CD14-positive monocyte (primary cell): ENCODE results near the gene SLC25A30. TPM values are rescaled to one million over a fixed set of nuclear protein-coding genes. Genes with fewer than 3 reads are reported as not detected.
A peak's percentile ranks its signal among the peaks of the same experiment; 100 is the strongest.

Experiments
- DNase-seq, 3 donors: peaks; one replicate each; pipeline ENCODE4 v3.0.0-alpha.2; 2011 to 2022
- H2AFZ ChIP-seq: 2 replicates; pipeline ENCODE4 v1.6.0; 2012; ENCODE audit warnings: mild to moderate bottlenecking, low read depth, low read length, inconsistent platforms; ENCODE audit not compliant: insufficient read depth, poor library complexity, severe bottlenecking
- H3K27ac ChIP-seq, 2 donors: 1 replicate in 1 of 2; 2 replicates in 1 of 2; pipeline ENCODE4 v1.5.1; 2012 to 2013; ENCODE audit warnings: low read length in 2 of 2, control low read depth in 1 of 2, inconsistent platforms in 1 of 2, low read depth in 1 of 2, mild to moderate bottlenecking in 1 of 2
- H3K27me3 ChIP-seq, 2 donors: one replicate each; pipeline versions ENCODE4 v1.6.0 to v1.6.1; 2011 to 2013; ENCODE audit warnings: low read length in 2 of 2; ENCODE audit not compliant: control insufficient read depth in 2 of 2, insufficient read depth in 2 of 2
- H3K36me3 ChIP-seq, 2 donors: replicated peaks in 1 of 2; 1 replicate in 1 of 2; 2 replicates in 1 of 2; pipeline versions ENCODE4 v1.5.1 to v1.6.1; 2012 to 2013; ENCODE audit warnings: low read length in 2 of 2, control low read depth in 1 of 2, inconsistent platforms in 1 of 2, mild to moderate bottlenecking in 1 of 2; ENCODE audit not compliant: insufficient read depth in 2 of 2, control insufficient read depth in 1 of 2
- H3K4me1 ChIP-seq, 2 donors: 1 replicate in 1 of 2; 2 replicates in 1 of 2; pipeline versions ENCODE4 v1.5.1 to v1.6.1; 2012 to 2013; ENCODE audit warnings: low read length in 2 of 2, control low read depth in 1 of 2, inconsistent platforms in 1 of 2, mild to moderate bottlenecking in 1 of 2, moderate library complexity in 1 of 2; ENCODE audit not compliant: insufficient read depth in 2 of 2, control insufficient read depth in 1 of 2
- H3K4me2 ChIP-seq: replicated peaks from 2 replicates; pipeline ENCODE3; 2012; ENCODE audit warnings: low read length, moderate library complexity, mild to moderate bottlenecking; ENCODE audit not compliant: poor library complexity, severe bottlenecking; ENCODE audit errors: extremely low read depth
- H3K4me3 ChIP-seq, 3 experiments: fragments of 200-600 bp in 1 of 3; sonication (generic) in 1 of 3; replicated peaks in 1 of 3; 1 replicate in 2 of 3; 2 replicates in 1 of 3; pipeline ENCODE4 v1.5.1; 2011 to 2013; ENCODE audit warnings: low read length in 3 of 3, mild to moderate bottlenecking in 3 of 3, control low read depth in 2 of 3, low read depth in 2 of 3, inconsistent platforms in 1 of 3, moderate library complexity in 1 of 3
- H3K79me2 ChIP-seq: 2 replicates; pipeline ENCODE4 v1.6.0; 2012; ENCODE audit warnings: mild to moderate bottlenecking, control low read depth, inconsistent platforms, low read length, moderate library complexity; ENCODE audit not compliant: insufficient read depth
- H3K9ac ChIP-seq: 2 replicates; pipeline ENCODE4 v1.6.0; 2017; ENCODE audit warnings: low read length, mild to moderate bottlenecking; ENCODE audit not compliant: insufficient read depth, poor library complexity, severe bottlenecking
- H3K9me3 ChIP-seq, 2 donors: replicated peaks in 1 of 2; 1 replicate in 1 of 2; 2 replicates in 1 of 2; pipeline versions ENCODE4 v1.5.1 to v1.6.1; 2012 to 2013; ENCODE audit warnings: low read length in 2 of 2, control low read depth in 1 of 2; ENCODE audit not compliant: control insufficient read depth in 1 of 2, insufficient read depth in 1 of 2
- H4K20me1 ChIP-seq: 2 replicates; pipeline ENCODE4 v1.6.0; 2012; ENCODE audit warnings: mild to moderate bottlenecking, low read length, control low read depth, moderate library complexity; ENCODE audit not compliant: insufficient read depth
- H3K27ac Mint-ChIP-seq, 7 donors: one replicate each; pipeline ENCODE4 v1.8.0; 2020; ENCODE audit warnings: mild to moderate bottlenecking in 7 of 7, mixed read lengths in 7 of 7, moderate library complexity in 6 of 7, inconsistent platforms in 2 of 7
- H3K27me3 Mint-ChIP-seq, 3 donors: one replicate each; pipeline ENCODE4 v1.8.0; 2021 to 2022; ENCODE audit warnings: low read depth in 3 of 3, mild to moderate bottlenecking in 3 of 3, mixed read lengths in 3 of 3, moderate library complexity in 3 of 3, inconsistent platforms in 1 of 3
- H3K36me3 Mint-ChIP-seq, 2 donors: one replicate each; pipeline ENCODE4 v1.8.0; 2020; ENCODE audit warnings: mixed read lengths in 2 of 2, inconsistent platforms in 1 of 2, mild to moderate bottlenecking in 1 of 2
- H3K4me1 Mint-ChIP-seq: one replicate; pipeline ENCODE4 v1.8.0; 2020; ENCODE audit warnings: mild to moderate bottlenecking, mixed read lengths
- H3K4me3 Mint-ChIP-seq, 2 donors: one replicate each; pipeline ENCODE4 v1.8.0; 2020; ENCODE audit warnings: mild to moderate bottlenecking in 2 of 2, mixed read lengths in 2 of 2, moderate library complexity in 1 of 2
- H3K9me3 Mint-ChIP-seq, 7 donors: one replicate each; pipeline ENCODE4 v1.8.0; 2020 to 2022; ENCODE audit warnings: mixed read lengths in 7 of 7, mild to moderate bottlenecking in 6 of 7, moderate library complexity in 6 of 7, inconsistent platforms in 2 of 7
- WGBS: methylation state at CpG from one replicate; pipeline ENCODE4 v1.1.5; 2013; ENCODE audit warnings: missing lambda C conversion rate; ENCODE audit not compliant: insufficient coverage; 5-methylcytosine and 5-hydroxymethylcytosine counted together
- intact Hi-C, 2 donors: fragments of 100-400 bp; cut with micrococcal nuclease; formaldehyde crosslinking; loops; one replicate each; pipeline versions ENCODE4 v1.15.0 to v1.15.1; 2023
- polyA plus RNA-seq, 3 donors: library from polyadenylated mRNA; depleted of rRNA in 1 of 3; unstranded in 2 of 3; stranded (reverse) in 1 of 3; fragments of 300-500 nt in 2 of 3; fragments of >200 nt in 1 of 3; fragmentation: Illumina TruSeq in 2 of 3; gene quantifications; 1 replicate in 2 of 3; 2 replicates in 1 of 3; pipeline ENCODE4 v1.2.3, GENCODE V29; 2012 to 2021
- TF ChIP-seq, protein P1 (sequence below): fragments of 200-600 bp; IDR thresholded peaks from one replicate; pipeline ENCODE4 v1.8.0; 2022; ENCODE audit warnings: antibody characterized with exemption, mild to moderate bottlenecking

Gene SLC25A30
- polyA plus RNA-seq, 3 donors: 0.92 to 14.0 (median 2.3) TPM

GRCh38 chr13:45368571-45368970 is 49.6 kb downstream of the SLC25A30 start:
- Histone ChIP-seq H2AFZ (no peak overlapping the region), H3K9me3 (no peaks in the 10 kb centered on the region), H3K36me3 (no peaks in the 10 kb centered on the region), H3K4me3 (no peak overlapping the region), H3K4me1 (peaks cover 11 to 15% of the 10 kb centered on the region in 2 donors), H3K79me2 (no peaks in the 10 kb centered on the region), H3K4me2 (no peak overlapping the region), H3K27ac (no peak overlapping the region), H3K27me3 (no peaks in the 10 kb centered on the region), H3K9ac (no peak overlapping the region), H4K20me1 (no peaks in the 10 kb centered on the region)
- Mint-ChIP-seq H3K4me3 (no peak overlapping the region), H3K27me3 (peaks cover 2 to 7% (median 7%) of the 10 kb centered on the region in 3 donors), H3K36me3 (peaks cover 8% of the 10 kb centered on the region in 2 donors), H3K4me1 (peaks cover 35% of the 10 kb centered on the region), H3K27ac (peak overlapping the region in 5 of 7 donors; percentile 28 to 88 (median 77)), H3K9me3 (peaks cover 0 to 4% (median 2%) of the 10 kb centered on the region in 7 donors)
- intact Hi-C loops: no loop called here
- DNase-seq: no peak
- 11% methylated on average over 3 of the region's 3 CpGs for WGBS
- TF ChIP-seq, protein P1, sequence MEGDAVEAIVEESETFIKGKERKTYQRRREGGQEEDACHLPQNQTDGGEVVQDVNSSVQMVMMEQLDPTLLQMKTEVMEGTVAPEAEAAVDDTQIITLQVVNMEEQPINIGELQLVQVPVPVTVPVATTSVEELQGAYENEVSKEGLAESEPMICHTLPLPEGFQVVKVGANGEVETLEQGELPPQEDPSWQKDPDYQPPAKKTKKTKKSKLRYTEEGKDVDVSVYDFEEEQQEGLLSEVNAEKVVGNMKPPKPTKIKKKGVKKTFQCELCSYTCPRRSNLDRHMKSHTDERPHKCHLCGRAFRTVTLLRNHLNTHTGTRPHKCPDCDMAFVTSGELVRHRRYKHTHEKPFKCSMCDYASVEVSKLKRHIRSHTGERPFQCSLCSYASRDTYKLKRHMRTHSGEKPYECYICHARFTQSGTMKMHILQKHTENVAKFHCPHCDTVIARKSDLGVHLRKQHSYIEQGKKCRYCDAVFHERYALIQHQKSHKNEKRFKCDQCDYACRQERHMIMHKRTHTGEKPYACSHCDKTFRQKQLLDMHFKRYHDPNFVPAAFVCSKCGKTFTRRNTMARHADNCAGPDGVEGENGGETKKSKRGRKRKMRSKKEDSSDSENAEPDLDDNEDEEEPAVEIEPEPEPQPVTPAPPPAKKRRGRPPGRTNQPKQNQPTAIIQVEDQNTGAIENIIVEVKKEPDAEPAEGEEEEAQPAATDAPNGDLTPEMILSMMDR: no peak

- Mint-ChIP-seq H3K27me3 (peaks cover 2 to 7% (median 7%) of the 10 kb centered on the region in 3 donors), H3K4me3 (no peak overlapping the region), H3K36me3 (peaks cover 8% of the 10 kb centered on the region in 2 donors), H3K4me1 (peaks cover 35% of the 10 kb centered on the region), H3K27ac (peak overlapping the region in 6 of 7 donors; percentile 53 to 88 (median 76)), H3K9me3 (peaks cover 0 to 5% (median 2%) of the 10 kb centered on the region in 7 donors)
- H2AFZ ChIP-seq: no peak overlapping the region
- no peaks in the 10 kb centered on the region for H3K79me2 ChIP-seq
- TF ChIP-seq, protein P1: no peak
- H3K4me1 ChIP-seq: peaks cover 11 to 15% of the 10 kb centered on the region in 2 donors
- intact Hi-C loops: no loop called here
- no peak overlapping the region for H3K4me2 ChIP-seq
- no peak overlapping the region for H3K9ac ChIP-seq
- H3K27ac ChIP-seq: no peak overlapping the region
- H3K36me3 ChIP-seq: no peaks in the 10 kb centered on the region
- H4K20me1 ChIP-seq: no peaks in the 10 kb centered on the region
- DNase-seq: no peak
- H3K9me3 ChIP-seq: no peaks in the 10 kb centered on the region
- WGBS: 66% methylated on average over 2 of the region's 4 CpGs
- H3K4me3 ChIP-seq: no peak overlapping the region
- no peaks in the 10 kb centered on the region for H3K27me3 ChIP-seq
Observed at GRCh38 chr13:45368005-45368404, 50.2 kb downstream of the SLC25A30 start.
